ENCODE measurements around the gene ANKRD42.

Gene ANKRD42

DNA sequence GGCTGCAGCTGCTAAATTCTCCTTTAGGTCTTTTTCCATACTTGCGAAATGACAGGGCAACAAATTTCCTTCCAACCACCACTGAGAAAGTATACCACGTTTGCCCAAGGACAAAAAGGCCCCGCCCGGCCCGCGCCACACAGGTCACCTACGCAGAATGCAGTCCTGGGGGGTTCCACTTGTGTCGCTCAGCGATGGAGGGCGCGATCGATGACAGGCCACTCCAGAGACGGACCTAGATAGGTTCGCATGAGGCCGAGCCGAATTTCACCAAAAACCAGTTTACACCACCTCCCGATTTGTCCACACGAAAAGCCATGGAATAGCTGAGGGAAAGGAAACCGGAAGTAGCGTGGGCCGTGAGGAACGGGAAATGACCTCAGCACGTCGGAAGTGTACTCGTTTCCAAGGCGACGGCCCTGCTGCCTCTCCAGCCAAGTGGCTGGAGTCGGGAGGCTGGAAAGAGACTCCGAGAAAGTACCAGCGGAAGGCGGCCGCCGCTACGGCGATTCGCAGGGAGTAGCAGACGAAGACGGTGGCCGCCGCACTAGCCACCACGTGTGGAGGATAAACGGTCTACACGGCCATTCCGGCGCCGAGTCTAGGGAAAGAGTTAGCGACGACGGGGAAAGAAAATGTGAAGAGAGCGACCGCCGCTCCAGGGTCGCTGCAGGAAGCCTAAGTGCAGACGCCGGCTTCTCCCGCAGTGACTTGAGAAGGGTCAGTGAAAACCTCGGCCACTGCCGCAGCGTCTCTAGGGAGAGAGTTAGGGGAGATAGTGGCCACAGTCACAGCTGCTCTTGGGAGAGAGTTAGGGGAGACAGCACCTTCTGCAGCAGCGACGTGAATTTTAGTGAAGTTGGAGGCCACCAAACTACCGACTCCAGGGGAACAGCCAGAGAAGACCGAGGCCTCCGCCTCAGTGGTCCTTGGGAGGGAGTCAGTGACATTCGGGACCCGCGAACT lies at the start of gene ANKRD42:
Gene ANKRD42 (plus strand): TSS at position 398 of the 966 bp plus-strand sequence. CDS start 959 bp downstream, outside the sequence.
- peak; percentile 93 for DNase-seq (ENCODE audit: low spot score)

DNA sequence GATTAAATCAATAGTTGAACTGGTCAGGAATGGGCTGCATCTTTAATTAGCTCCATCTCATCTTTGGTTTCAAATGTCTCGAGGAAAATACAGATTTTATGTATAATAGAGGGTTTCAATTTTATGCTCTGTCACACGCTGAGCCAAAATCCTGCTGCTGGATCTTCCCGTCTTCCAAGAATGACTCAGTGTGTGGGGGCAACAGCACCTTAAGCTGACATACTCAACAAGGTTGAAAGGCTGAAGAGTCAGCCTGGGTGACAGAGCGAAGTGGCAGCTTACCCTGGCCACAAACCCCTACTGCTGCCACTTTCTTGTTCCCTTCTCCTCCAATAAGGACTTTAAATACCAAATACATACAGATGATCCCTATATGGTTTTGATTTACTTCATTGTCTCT lies 45.6 kb upstream of the ANKRD42 start:
- peak; percentile 53 for DNase-seq (ENCODE audit: low spot score)

DNA sequence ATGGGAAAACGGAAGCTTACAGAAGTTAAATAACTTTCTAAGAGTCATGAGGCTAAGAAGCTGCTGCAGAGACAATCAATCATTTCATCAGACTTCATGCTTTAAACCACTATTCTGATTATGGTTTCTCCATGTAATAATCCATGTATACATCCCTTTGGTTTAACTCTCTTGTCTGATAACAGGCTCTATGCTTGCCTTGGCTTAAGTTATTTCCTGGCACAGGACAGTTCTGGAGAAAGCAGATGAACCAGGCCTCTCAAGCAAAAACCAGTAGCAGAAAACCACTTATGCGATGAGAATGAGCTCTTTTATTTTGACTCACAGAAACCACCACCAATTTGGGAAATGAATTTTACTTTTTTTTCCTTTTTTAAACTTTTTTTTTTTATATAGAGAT lies 43.1 kb upstream of the ANKRD42 start:
- DNase-seq (ENCODE audit: low spot score), result no peak

DNA sequence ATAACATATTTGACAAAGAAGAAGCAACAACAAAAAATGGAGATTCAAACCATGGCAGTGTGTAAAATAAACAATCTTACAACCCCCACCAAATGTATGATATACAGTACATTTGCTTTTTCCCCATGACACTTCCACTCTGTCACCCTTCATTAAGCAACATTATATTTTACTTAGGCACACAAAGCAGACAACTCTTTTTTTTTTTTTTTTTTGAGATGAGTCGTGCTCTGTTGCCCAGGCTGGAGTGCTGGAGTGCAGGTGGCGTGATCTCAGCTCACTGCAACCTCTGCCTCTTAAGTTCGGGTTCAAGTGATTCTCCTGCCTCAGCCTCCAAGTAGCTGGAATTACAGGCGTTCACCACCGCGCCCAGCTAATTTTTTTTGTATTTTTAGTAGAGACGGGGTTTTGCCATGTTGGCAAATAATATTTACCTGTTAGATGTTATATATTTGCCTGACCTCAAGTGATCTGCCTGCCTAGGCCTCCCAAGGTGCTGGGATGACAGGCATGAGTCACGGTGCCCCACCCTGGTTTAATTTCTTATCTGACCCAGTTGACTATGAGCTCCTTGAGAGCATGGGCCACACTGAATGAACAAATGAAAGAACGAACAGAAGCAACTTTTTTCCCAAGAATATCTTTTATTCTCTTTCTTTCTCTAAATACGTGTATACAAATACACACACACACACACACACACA lies 42.1 kb upstream of the ANKRD42 start:
- DNase-seq (ENCODE audit: low spot score), result no peak

DNA sequence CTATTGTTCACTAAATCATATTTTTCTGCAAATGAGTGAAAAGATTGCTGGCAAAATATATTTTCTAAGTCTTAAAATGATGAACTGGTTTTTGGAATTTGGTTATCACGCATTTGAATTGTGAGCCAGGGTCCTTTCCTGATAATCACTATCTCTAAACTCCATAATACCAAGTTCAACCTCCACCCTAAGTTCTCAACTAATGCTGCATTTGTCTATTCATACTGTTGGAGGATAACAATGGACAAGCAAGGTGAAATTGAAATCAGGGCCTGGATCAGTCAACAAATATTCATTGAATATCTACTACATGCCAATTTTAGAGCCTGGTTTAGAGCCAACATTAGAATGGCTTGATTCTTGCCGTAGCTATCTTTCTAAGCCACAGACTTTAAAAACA lies 41.2 kb upstream of the ANKRD42 start:
- no peak for DNase-seq (ENCODE audit: low spot score)

DNA sequence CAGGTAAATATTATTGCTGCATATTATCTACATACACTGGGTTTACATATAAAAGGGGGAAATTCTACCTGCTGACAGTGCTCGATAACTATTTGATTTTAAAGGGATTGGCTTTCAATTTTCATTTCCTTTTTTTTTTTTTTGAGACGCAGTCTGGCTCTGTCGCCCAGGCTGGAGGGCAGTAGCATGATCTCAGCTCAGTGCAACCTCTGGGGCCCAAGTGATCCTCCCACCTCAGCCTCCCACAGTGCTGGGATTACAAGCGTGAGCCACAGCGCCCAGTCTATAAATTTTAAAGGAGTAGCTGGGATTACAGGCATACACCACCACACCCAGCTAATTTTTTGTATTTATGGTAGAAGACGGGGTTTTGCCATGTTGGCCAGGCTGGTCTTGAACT lies 39.7 kb upstream of the ANKRD42 start:
- DNase-seq (ENCODE audit: low spot score), result no peak

DNA sequence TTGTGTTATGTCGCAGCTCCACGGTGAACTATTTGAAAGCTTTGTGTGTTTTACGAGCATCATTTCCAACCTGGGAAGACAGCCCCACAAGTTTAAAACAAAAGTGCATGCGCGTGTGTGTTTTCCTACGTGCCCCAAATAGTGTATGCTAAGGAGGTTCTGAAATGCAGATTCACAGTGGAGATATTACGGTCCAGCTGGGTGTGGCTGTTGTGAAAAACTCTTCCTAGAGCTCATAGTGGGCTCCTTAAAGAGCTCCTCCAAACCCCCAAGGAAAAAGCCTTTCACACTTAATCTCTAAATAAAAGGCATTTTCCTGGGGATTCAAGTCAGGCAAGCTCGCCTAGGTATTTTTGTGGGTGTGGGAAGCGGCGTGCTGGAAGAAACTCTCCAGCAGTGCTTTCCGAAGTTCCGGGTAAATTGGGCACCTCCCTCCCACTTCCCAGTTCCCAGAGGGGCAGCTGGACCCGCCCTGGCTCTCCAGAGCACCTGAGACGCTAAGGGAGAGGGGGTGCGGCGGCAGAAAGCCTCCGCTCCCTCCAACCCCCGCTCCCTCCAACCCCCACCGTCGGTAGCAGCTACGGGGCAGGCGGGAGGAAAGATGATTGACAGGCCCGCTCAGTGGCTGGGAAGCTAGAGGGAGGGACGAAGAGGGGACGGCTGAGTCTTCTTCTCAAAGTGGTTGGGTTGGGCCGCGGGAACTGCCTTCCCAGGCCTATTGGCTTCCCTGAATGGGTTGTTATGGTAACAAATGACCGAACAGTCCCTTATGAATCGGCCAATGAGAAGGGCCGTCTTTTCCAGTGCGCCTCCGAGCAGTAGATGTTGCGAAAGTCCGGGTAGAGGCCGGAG lies 37.1 kb upstream of the ANKRD42 start:
- peak; percentile 100 for DNase-seq (ENCODE audit: low spot score)

DNA sequence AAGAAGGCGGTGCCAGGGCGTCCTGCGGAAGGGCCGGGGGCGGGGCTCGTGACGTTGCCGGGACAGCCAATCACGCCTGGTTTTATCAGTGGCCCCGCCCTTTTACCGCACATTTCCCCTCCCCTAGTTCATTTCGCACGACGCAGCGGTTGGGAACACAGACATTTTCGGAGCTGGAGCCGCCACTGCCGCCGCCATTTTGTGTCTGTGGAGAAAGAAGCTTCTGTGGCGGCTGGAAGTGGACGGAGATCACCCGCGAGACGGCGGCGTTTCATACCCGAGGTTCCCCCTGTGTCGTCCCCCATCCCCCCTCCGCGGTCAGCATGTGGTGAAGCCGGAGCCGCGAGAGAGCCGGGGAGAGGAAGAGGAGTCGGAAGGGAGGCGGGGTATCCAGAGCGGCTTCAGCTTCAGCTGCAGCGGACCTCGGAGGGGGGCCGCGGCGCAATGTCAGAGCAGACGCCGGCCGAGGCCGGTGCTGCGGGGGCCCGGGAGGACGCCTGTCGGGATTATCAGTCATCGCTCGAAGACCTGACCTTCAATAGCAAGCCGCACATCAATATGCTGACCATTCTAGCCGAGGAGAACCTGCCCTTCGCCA lies 36.4 kb upstream of the ANKRD42 start, which contains the start of gene PCF11:
Gene PCF11 (plus strand): TSS at position 136 of the 598 bp plus-strand sequence. CDS start 309 bp downstream, at position 445.
- no peak for DNase-seq (ENCODE audit: low spot score)

DNA sequence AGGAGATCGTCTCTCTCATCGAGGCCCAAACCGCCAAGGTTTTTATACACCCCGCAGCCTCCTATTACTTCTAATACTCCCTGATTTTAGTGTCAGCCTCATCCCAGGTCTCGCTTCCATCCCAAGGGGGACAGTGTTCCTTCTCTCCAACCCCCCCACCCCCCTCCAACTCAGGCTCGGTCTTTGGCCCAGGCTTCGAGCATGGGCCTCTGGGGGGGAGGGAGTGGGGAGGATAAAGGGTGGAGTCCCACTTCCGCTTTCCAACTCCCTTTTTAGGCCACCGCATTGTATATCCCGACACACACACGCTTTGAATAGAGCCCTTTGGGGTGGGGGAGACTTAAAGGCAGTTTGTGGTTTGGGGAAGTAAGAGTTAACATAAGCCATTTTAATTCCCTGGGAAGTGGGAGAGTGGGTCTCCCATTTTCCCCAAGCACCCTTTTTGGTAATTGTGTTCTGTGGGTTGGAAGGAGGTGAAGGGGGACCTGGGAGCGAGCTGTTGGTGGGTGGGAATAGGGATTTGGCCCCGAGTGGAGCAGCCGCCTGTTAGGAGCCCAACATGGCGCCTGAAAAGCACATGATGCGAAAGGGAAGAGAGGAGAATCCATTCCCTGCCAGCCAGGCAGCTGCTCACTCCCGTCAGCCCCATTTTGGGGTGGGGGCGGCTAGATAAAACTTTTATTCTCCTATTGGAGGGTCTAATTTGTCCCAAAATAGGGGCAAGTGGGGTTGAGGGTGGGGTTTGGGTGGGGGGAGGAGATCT lies 35.7 kb upstream of the ANKRD42 start:
- peak; percentile 75 for DNase-seq (ENCODE audit: low spot score)

DNA sequence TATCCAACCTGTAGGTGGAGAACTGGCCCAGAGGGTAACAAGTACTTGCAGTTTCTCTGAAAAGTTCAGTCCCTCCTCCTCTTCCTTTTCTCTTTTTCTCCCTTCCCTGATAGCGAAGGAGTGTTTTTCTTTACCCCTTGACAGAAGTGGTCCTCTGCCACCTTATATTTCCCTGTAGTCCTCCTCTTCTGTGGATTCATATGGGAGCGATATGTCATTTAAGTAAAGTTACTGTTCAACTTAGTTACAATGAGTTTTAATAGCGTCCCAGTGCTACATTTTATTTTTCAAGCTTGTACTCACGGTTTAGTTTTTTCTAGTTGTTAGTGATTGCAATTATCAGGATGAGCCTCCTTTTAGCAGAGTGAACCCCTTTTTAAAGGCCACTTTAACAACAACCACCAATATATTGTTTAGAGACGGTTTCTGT lies 35.1 kb upstream of the ANKRD42 start:
- DNase-seq (ENCODE audit: low spot score), result no peak

DNA sequence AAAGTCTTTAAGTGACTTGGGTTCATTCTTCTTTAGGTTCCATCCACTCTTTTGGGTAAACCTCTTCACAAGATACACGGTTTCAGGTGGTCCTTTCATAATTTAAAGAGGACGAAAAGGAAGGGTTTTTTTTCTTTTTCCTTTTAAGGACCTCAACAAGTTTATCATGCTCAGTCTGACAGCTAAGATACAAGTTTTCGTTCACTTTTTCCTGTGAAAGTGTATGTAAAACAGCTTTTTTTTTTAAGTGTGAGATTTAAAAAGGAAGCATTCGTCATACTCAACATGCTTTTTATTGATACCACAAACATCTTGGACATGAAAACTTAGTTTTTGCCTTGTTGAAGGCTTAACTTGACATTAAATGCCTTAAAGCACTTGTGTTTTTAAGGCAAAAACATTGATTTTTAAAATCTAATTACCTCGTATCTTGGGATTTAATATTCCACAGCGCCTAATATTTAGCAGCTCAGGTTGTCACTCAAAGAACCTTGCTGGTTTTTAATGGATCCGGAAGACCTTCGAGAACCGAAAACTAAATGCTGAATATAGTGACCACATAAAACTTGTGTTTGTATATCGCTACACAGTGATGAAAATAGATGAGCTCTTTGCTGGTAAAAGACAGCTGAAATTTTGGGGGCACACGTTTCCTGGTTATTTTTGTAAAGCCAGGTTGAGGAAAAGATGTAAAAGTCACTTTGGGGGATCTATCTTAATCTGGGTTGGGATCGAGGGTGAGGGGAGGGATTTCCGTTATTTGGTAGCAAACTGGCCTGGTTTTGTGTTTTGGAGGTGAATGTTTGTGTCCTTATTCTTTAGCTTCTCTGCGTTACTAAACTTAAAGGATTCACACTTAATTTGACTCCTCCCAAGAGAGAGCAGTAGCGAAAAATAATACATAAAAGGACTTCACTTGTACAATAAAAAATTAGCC lies 34.3 kb upstream of the ANKRD42 start:
- no peak for DNase-seq (ENCODE audit: low spot score)

DNA sequence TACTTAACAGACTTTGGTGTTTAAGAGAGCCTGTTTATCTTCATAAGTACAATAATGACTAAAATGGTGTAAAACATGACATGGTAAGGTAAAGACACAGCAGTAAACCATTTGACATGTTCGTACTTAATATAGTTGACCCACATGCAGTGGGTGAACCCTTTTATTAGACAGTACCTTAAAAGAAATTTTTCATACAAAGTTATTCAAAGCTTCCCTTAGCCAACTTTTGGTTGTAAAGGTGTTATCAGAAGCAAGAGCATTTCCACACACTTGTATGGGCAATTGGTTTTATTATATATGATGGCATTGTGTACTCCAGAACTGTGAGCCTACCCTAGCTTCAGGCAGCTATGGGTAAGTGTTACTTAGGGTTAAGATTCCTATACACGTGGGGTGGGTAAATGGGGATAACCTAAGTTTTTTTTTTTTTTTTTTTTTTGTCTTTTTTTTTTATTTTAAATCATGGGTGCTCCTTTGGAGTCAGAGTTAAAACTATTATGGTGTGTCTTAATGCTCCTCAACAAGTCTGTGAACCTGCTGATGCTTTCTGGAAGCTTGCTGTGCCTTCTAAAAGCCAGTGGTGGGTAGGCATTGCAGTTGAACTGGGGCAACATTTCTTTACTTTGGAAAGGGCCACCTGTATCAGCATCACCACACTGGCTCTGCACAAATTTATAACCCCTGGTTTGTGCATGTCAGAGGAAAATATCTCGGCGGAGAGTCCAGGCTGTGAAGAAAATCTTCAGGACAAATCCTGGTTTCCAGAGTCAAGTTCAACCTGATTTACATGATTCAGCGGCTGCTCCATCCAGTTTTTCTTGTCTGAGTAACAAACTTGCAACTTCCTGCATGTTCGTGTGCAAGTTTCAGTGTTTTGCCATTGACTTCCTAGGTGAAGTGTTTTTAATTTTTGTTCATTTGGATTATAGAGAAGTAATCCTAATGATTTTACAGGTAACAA lies 33.3 kb upstream of the ANKRD42 start:
- DNase-seq (ENCODE audit: low spot score), result no peak

DNA sequence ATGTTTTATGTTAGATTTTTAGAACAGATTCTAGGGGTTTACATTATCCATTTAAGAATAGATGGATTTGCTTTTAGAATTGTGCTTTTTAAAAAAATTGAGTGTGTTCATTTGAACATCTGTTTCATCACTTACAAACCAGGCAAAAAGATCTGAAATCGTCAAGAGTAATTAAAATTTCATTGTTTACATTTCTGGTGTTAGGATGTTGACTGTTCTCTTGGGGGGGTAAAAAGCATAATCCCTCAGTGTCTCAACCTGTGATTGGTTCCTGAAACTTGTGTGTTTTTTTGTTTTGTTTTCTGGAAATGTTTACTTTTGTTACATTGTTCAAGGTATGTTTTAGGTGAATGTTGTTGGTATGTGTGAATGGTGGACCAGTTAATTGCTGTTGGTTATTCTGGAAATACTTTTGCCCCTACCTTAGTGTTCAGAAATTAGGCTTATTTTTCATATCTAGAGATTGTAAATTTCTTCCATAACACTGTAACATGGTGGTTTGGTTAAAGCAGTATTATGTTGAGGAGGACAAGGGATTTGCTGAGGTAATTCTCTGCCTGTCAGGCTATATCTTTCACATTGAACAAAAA lies 31.8 kb upstream of the ANKRD42 start:
- no peak for DNase-seq (ENCODE audit: low spot score)

DNA sequence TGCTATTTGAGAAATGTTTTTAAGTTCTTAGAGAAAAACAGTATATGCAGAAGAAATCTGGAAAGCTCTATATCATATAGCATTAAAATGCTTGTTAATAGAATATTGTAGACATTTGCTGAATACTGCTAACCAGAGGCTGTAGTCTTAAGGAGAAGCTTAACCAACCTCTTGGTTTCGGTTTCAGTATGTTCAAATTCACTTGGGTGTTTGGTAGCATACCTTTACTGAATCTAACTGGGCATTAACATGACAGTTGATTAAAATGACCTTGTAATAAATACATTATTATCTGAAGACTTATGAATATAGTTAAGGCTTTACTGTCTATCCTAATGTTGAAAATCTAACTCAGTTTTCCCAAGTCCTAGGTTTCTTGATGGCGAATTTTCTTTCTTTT lies 31.1 kb upstream of the ANKRD42 start:
- no peak for DNase-seq (ENCODE audit: low spot score)

DNA sequence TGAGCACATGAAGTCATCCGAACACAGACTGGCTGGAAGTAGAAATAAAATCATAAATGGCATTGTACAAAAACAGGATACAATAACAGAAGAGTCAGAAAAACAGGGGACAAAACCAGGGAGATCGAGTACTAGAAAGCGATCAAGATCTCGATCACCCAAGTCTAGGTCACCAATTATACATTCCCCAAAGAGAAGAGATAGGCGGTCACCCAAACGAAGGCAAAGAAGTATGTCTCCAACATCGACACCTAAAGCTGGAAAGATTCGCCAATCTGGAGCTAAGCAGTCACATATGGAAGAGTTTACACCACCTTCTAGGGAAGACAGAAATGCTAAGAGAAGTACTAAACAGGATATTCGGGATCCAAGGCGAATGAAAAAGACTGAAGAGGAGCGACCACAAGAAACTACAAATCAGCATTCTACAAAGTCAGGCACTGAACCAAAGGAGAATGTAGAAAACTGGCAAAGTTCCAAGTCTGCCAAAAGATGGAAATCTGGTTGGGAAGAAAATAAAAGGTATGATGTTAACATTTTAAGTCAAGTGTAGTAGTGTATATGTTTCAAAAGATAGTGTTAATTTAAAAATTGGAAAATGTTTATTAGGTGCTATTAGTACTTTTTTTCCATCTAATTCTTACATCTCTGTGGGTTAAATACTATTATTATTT lies 27.2 kb upstream of the ANKRD42 start:
- DNase-seq (ENCODE audit: low spot score), result no peak

DNA sequence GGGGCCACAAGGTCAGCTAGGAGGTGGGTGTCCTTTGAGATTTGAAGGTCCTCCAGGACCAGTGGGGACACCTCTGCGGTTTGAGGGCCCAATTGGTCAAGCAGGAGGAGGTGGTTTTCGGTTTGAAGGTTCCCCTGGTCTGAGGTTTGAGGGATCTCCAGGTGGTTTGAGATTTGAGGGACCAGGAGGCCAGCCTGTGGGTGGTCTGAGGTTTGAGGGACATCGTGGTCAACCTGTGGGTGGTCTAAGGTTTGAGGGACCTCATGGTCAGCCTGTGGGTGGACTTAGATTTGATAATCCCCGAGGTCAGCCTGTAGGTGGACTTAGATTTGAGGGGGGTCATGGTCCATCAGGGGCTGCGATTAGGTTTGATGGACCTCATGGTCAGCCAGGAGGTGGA lies 24.8 kb upstream of the ANKRD42 start:
- DNase-seq (ENCODE audit: low spot score), result no peak

DNA sequence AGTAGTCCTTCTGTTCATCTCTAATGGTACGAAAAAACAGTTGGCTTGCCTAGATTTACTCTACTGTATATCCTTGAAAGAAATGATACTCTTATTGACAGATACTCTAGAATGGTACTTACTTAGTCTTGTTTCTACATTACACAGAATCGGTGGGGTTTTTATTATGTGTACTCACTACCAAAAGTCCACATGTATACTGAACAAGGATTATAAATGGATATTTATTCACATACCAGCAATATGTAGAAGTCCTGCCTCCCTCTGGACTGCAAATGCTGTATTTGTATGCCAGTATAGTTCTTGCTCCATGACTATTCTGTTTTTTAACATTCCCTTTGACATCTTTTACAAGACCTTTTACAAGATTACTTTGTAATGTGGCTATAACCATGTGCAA lies 22.6 kb upstream of the ANKRD42 start:
- no peak for DNase-seq (ENCODE audit: low spot score)

DNA sequence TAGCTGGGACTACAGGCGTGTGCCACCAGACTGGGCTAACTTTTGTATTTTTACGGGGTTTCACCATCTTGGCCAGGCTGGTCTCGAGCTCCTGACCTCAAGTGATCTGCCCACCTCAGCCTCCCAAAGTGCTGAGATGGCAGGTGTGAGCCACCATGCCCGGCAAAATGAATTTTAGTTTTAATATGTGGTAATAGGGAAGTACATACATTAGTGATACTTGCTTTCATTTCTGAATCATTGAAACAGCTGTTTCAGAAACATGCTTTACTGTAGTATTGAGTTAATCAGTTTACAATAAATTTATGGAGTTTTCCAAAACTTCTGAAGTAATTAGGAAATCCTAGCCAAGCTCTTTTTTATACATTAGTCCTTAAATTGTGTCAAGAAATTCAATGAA lies 21.0 kb upstream of the ANKRD42 start:
- DNase-seq (ENCODE audit: low spot score), result no peak
